ENCODE data around the gene PLVAP.

DNA sequence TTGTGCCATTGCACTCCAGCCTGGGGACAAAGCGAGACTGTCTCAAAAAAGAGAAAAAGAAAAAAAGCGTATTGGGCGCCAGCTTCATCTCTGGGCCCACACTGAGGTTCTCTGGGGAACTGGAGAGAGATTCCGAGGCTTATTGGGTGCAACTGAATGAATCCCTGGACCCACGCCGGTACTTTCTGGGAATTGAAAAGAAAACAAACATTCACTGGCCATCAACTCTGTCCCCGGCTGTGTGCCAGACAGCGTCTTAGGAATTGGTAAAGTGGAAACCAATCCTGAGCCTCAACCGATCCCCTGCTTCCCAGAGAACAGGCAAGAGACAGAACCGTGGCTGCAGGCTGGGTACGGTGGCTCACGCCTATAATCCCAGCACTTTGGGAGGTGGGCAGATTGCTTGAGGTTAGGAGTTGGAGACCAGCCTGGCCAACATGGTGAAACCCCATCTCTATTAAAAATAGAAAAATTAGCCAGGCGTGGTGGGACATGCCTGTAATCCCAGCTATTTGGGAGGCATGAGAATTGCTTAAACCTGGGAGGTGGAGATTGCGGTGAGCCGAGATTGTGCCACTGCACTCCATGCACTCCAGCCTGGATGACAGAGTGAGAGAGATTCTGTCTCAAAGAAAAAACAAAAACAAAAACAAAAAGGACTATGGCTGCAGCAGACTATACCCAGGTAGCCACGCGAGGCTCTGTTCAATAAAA is 51.1 kb downstream of the PLVAP start:
- TF ChIP-seq, protein P1, sequence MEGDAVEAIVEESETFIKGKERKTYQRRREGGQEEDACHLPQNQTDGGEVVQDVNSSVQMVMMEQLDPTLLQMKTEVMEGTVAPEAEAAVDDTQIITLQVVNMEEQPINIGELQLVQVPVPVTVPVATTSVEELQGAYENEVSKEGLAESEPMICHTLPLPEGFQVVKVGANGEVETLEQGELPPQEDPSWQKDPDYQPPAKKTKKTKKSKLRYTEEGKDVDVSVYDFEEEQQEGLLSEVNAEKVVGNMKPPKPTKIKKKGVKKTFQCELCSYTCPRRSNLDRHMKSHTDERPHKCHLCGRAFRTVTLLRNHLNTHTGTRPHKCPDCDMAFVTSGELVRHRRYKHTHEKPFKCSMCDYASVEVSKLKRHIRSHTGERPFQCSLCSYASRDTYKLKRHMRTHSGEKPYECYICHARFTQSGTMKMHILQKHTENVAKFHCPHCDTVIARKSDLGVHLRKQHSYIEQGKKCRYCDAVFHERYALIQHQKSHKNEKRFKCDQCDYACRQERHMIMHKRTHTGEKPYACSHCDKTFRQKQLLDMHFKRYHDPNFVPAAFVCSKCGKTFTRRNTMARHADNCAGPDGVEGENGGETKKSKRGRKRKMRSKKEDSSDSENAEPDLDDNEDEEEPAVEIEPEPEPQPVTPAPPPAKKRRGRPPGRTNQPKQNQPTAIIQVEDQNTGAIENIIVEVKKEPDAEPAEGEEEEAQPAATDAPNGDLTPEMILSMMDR (IDR thresholded peaks at IDR 0.05): no peak
- TF ChIP-seq POLR2A (IDR thresholded peaks at IDR 0.05): no peak
